Esophagus muscularis mucosa (tissue), 4 donors: ENCODE data around the gene STON1.

Experiments used
- EP300 ChIP-seq: sonication (generic); formaldehyde crosslinking; IDR thresholded peaks from one replicate; pipeline ENCODE4 v1.6.1; 2017; ENCODE audit warnings: antibody characterized with exemption
- POLR2A ChIP-seq: fragments of 450-650 bp; IDR thresholded peaks from one replicate; pipeline ENCODE4 v1.6.1; 2017; ENCODE audit warnings: antibody characterized with exemption, moderate library complexity, mild to moderate bottlenecking, low read depth
- POLR2AphosphoS5 ChIP-seq, 2 donors: sonication (generic); formaldehyde crosslinking; IDR thresholded peaks; one replicate each; pipeline ENCODE4 v1.6.1; 2017; ENCODE audit warnings: antibody characterized with exemption in 2 of 2
- TF ChIP-seq, protein P1 (sequence below), 3 experiments: fragments of 200-600 bp in 2 of 3; fragments of 450-650 bp in 1 of 3; sonication (generic) in 2 of 3; IDR thresholded peaks; one replicate each; pipeline ENCODE4 v1.5.1; 2017 to 2019; ENCODE audit warnings: antibody characterized with exemption in 3 of 3, mild to moderate bottlenecking in 2 of 3, moderate library complexity in 1 of 3

DNA sequence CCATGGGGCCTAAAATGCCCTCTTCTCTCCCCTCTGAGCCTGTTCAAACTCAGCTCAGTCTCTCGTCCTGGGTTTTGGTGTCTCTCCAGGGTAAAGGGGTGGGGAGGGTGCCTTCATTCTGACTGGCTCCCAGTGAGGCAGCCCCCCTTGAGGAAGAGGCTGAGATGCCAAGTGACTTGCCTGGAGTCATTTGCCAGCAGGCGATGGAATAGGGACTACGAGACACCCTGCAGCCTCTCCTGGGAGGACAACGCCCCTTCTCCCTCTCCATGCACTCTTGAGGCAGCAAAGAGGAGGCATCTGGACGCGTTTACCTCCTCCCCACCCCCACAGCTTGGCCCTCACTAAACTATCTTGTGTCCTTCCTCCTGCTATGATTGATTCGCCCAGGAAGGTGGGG is 760 bp upstream of the STON1 start:
- TF ChIP-seq POLR2A (no peak), EP300 (no peak), POLR2AphosphoS5 (IDR thresholded peaks at IDR 0.05) (peak; percentile 55 to 80)
- TF ChIP-seq, protein P1, sequence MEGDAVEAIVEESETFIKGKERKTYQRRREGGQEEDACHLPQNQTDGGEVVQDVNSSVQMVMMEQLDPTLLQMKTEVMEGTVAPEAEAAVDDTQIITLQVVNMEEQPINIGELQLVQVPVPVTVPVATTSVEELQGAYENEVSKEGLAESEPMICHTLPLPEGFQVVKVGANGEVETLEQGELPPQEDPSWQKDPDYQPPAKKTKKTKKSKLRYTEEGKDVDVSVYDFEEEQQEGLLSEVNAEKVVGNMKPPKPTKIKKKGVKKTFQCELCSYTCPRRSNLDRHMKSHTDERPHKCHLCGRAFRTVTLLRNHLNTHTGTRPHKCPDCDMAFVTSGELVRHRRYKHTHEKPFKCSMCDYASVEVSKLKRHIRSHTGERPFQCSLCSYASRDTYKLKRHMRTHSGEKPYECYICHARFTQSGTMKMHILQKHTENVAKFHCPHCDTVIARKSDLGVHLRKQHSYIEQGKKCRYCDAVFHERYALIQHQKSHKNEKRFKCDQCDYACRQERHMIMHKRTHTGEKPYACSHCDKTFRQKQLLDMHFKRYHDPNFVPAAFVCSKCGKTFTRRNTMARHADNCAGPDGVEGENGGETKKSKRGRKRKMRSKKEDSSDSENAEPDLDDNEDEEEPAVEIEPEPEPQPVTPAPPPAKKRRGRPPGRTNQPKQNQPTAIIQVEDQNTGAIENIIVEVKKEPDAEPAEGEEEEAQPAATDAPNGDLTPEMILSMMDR (IDR thresholded peaks at IDR 0.05), result no peak
